Panc1 (cell line): Measurements from ENCODE around the gene SATB1.

Experiments
- CTCF ChIP-seq: fragments of 450-650 bp; IDR thresholded peaks from 2 replicates; pipeline ENCODE4 v1.5.1; 2017; ENCODE audit warnings: mild to moderate bottlenecking
- REST ChIP-seq, 2 experiments: IDR thresholded peaks; 2 replicates each; pipeline ENCODE4 v1.6.1; 2011 to 2012; ENCODE audit warnings: low read depth in 2 of 2, control low read depth in 1 of 2, low read length in 1 of 2, mild to moderate bottlenecking in 1 of 2, moderate library complexity in 1 of 2; ENCODE audit not compliant: insufficient read depth in 1 of 2
- SIN3A ChIP-seq: IDR thresholded peaks from 2 replicates; pipeline ENCODE4 v1.6.1; 2012; ENCODE audit warnings: low read depth, mild to moderate bottlenecking, low read length, moderate library complexity, borderline replicate concordance; ENCODE audit not compliant: insufficient read depth
- TCF7L2 ChIP-seq: IDR thresholded peaks from 2 replicates; pipeline ENCODE4 v1.6.1; 2011; ENCODE audit warnings: mild to moderate bottlenecking, low read depth, low read length, inconsistent platforms

GRCh38 chr3:18343809-18344208 is 81.3 kb downstream of the SATB1 start:
- TF ChIP-seq CTCF (no peak), REST (IDR thresholded peaks at IDR 0.05; ENCODE audit: insufficient read depth in 1 of 2, low read depth in 2 of 2, low read length in 1 of 2) (no peak), TCF7L2 (no peak), SIN3A (no peak)
